Keratinocyte (primary cell): ENCODE measurements around the gene SSH3. TPM values are rescaled to one million over a fixed set of nuclear protein-coding genes. Genes with fewer than 3 reads are reported as not detected.

Experiments used
- DNase-seq: peaks from one replicate; pipeline ENCODE4 v3.0.0-alpha.2; 2011; ENCODE audit warnings: low read depth, missing footprints, low spot score
- FAIRE-seq: peaks from 2 replicates; lab custom pipeline; 2011; peaks lifted over from hg19 to GRCh38; lab: Jason Lieb, UNC
- H2AFZ ChIP-seq: 2 replicates; pipeline ENCODE4 v1.6.0; 2012; ENCODE audit warnings: low read length, control low read depth, inconsistent platforms; ENCODE audit not compliant: control insufficient read depth
- H3K27ac ChIP-seq: 2 replicates; pipeline ENCODE4 v1.5.1; 2011; ENCODE audit warnings: low read length; ENCODE audit not compliant: control insufficient read depth, insufficient read depth
- H3K27me3 ChIP-seq: 3 replicates; pipeline ENCODE4 v1.6.0; 2011; ENCODE audit warnings: low read length; ENCODE audit not compliant: control insufficient read depth, insufficient read depth; ENCODE audit errors: extremely low read depth
- H3K36me3 ChIP-seq, 2 experiments: 2 replicates in 1 of 2; 3 replicates in 1 of 2; pipeline ENCODE4 v1.5.1; 2011; ENCODE audit warnings: low read length in 2 of 2, mild to moderate bottlenecking in 1 of 2; ENCODE audit not compliant: control insufficient read depth in 2 of 2, insufficient read depth in 2 of 2; ENCODE audit errors: extremely low read depth in 1 of 2
- H3K4me1 ChIP-seq: 3 replicates; pipeline ENCODE4 v1.5.1; 2011; ENCODE audit warnings: low read length; ENCODE audit not compliant: control insufficient read depth, insufficient read depth; ENCODE audit errors: extremely low read depth
- H3K4me2 ChIP-seq: 3 replicates; pipeline ENCODE4 v1.6.0; 2011; ENCODE audit warnings: low read depth, low read length; ENCODE audit not compliant: control insufficient read depth, insufficient read depth; ENCODE audit errors: extremely low read depth
- H3K4me3 ChIP-seq, 3 experiments: fragments of 200-600 bp in 1 of 3; sonication (generic) in 1 of 3; 2 replicates in 2 of 3; 3 replicates in 1 of 3; pipeline ENCODE4 v1.5.1; 2011 to 2016; ENCODE audit warnings: low read length in 3 of 3, mild to moderate bottlenecking in 3 of 3, control low read depth in 2 of 3, inconsistent platforms in 1 of 3, low read depth in 1 of 3, mixed read lengths in 1 of 3, mixed run types in 1 of 3, moderate library complexity in 1 of 3; ENCODE audit not compliant: control insufficient read depth in 2 of 3, insufficient read depth in 2 of 3; ENCODE audit errors: extremely low read depth in 1 of 3
- H3K79me2 ChIP-seq: 2 replicates; pipeline ENCODE4 v1.6.0; 2012; ENCODE audit warnings: low read length; ENCODE audit not compliant: control insufficient read depth, insufficient read depth
- H3K9ac ChIP-seq: 3 replicates; pipeline ENCODE4 v1.6.0; 2011; ENCODE audit warnings: low read length; ENCODE audit not compliant: control insufficient read depth, insufficient read depth; ENCODE audit errors: extremely low read depth
- H3K9me1 ChIP-seq: 3 replicates; pipeline ENCODE4 v1.6.0; 2011; ENCODE audit warnings: low read length; ENCODE audit not compliant: control insufficient read depth, insufficient read depth; ENCODE audit errors: extremely low read depth
- H3K9me3 ChIP-seq: 2 replicates; pipeline ENCODE4 v1.5.1; 2012; ENCODE audit warnings: low read depth, low read length; ENCODE audit not compliant: control insufficient read depth
- H4K20me1 ChIP-seq: 3 replicates; pipeline ENCODE4 v1.6.0; 2011; ENCODE audit warnings: low read length; ENCODE audit not compliant: control insufficient read depth, insufficient read depth; ENCODE audit errors: extremely low read depth
- CTCF ChIP-seq, 3 experiments: IDR thresholded peaks in 1 of 3; conservative IDR thresholded peaks in 1 of 3; optimal IDR thresholded peaks in 1 of 3; 2 replicates in 2 of 3; 3 replicates in 1 of 3; pipeline versions ENCODE3 to v1.5.1; 2011; ENCODE audit warnings: low read length in 3 of 3, mild to moderate bottlenecking in 3 of 3, moderate library complexity in 2 of 3, control low read depth in 1 of 3, inconsistent platforms in 1 of 3; ENCODE audit not compliant: insufficient read depth in 2 of 3; ENCODE audit errors: extremely low read depth in 1 of 3
- EZH2 ChIP-seq: IDR thresholded peaks from one replicate; pipeline ENCODE4 v1.6.1; 2012; ENCODE audit warnings: inconsistent platforms, mild to moderate bottlenecking, low read length, moderate library complexity
- dilution Hi-C: fragments of 300-500 bp; cut with MboI; formaldehyde crosslinking; loops from one replicate; pipeline ENCODE4 v1.7.0; 2020; ENCODE audit warnings: low sequenced_read_pairs; ENCODE audit not compliant: extremely low pct_ligation_motif_present
- polyA plus RNA-seq, 5 experiments: library from polyadenylated mRNA; depleted of rRNA in 3 of 5; stranded (reverse) in 3 of 5; stranded (forward) in 1 of 5; unstranded in 1 of 5; fragments of >200 nt; gene quantifications; 1 replicate in 1 of 5; 2 replicates in 3 of 5; 3 replicates in 1 of 5; pipeline versions ENCODE4 v1.2.1 to v1.2.3, GENCODE V29; 2011 to 2012; ENCODE audit warnings: missing spikeins in 2 of 5, low read depth in 1 of 5, low replicate concordance in 1 of 5

SSH3 gene
- polyA plus RNA-seq, 1 donor (not counting 4 experiments of a cell fraction or from before 2014, with no cell fraction given): 24.8 TPM

DNA sequence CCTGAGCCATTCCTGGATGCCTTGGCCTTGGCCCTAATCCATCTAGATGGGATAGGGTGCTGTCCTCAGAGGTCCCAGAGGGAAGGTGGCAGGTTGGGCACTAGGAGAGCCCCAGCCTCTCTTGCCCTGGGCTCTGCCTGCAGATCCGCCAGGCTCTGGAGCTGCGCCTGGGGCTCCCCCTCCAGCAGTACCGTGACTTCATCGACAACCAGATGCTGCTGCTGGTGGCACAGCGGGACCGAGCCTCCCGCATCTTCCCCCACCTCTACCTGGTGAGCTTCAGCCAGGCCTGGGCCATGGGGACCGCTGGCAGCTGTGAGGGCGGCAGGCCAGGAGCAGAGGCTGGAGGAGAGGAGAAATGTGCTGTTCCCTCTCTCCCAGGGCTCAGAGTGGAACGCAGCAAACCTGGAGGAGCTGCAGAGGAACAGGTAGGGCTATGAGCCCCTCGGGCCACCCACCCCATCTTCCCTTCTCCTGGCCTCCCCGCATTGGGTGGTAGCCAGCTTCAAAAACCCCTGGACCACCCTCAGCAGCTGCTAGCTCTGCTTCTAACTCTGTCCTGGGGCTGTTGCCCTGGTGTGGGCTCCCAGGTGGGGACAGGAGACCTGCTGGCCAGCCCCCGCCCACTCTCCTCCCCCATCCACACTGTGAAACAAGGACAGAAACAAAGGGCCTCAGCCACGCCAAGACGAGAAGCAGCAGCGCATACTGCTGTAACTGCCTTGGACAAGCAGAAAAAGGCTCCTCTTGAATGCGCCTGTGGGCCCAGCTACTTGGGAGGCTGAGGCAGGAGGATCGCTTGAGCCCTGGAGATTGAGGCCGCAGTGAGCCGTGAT, 4.9 kb downstream of the SSH3 start:
- H3K27me3 ChIP-seq: no peaks in the 10 kb centered on the region
- DNase-seq (no peak), FAIRE-seq (no peak)
- no peaks in the 10 kb centered on the region for H3K79me2 ChIP-seq
- dilution Hi-C loops: no loop called here
- TF ChIP-seq EZH2 (no peak), CTCF (optimal IDR thresholded peaks at IDR 0.05 in 1 of 3, IDR thresholded peaks at IDR 0.05 in 1 of 3, conservative IDR thresholded peaks at IDR 0.05 in 1 of 3; ENCODE audit: extremely low read depth in 1 of 3, insufficient read depth in 2 of 3, low read length in 3 of 3) (no peak)
- peaks cover 0 to 24% of the 10 kb centered on the region in 2 experiments for H3K36me3 ChIP-seq
- H3K27ac ChIP-seq: no peak overlapping the region
- H4K20me1 ChIP-seq: no peaks in the 10 kb centered on the region
- H3K9me3 ChIP-seq: no peaks in the 10 kb centered on the region
- H3K9ac ChIP-seq: no peak overlapping the region
- H2AFZ ChIP-seq: no peak overlapping the region
- no peaks in the 10 kb centered on the region for H3K9me1 ChIP-seq
- H3K4me2 ChIP-seq: no peak overlapping the region
- no peak overlapping the region for H3K4me3 ChIP-seq
- peaks cover 44% of the 10 kb centered on the region for H3K4me1 ChIP-seq

DNA sequence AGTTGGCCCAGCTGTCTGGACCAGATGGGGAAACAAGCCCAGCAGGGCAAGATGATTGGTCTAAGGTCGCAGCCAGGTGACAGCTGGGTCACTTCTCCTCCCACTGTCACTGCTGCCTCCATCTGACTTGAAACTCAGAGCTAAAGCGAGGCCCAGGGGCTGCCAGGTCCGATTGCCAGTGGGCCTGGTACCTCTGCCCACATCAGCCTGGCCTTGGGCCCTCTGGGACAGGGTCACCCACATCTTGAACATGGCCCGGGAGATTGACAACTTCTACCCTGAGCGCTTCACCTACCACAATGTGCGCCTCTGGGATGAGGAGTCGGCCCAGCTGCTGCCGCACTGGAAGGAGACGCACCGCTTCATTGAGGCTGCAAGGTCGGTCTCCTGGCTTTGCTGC, 5.8 kb downstream of the SSH3 start:
- H2AFZ ChIP-seq: no peak overlapping the region
- H3K27ac ChIP-seq: no peak overlapping the region
- no peak overlapping the region for H3K4me2 ChIP-seq
- H4K20me1 ChIP-seq: no peaks in the 10 kb centered on the region
- H3K9me1 ChIP-seq: no peaks in the 10 kb centered on the region
- H3K27me3 ChIP-seq: no peaks in the 10 kb centered on the region
- H3K36me3 ChIP-seq: peaks cover 0 to 24% of the 10 kb centered on the region in 2 experiments
- no peak overlapping the region for H3K4me3 ChIP-seq
- TF ChIP-seq CTCF (optimal IDR thresholded peaks at IDR 0.05 in 1 of 3, IDR thresholded peaks at IDR 0.05 in 1 of 3, conservative IDR thresholded peaks at IDR 0.05 in 1 of 3; ENCODE audit: extremely low read depth in 1 of 3, insufficient read depth in 2 of 3, low read length in 3 of 3) (no peak), EZH2 (no peak)
- dilution Hi-C loops: no loop called here
- no peaks in the 10 kb centered on the region for H3K9me3 ChIP-seq
- no peak overlapping the region for H3K9ac ChIP-seq
- H3K79me2 ChIP-seq: no peaks in the 10 kb centered on the region
- no peak for DNase-seq
- FAIRE-seq: no peak
- peaks cover 49% of the 10 kb centered on the region for H3K4me1 ChIP-seq
